SK-N-SH treated with all-trans-retinoic acid at 6 μM for 48 hours (cell line): Measurements from ENCODE around the gene NFIX.

ENCODE experiments used
- ATAC-seq: fragments of 200-7000 bp; cut with Tn5 transposase; 3 replicates; pipeline ENCODE4 v1.9.1; 2020; ENCODE audit warnings: mild to moderate bottlenecking, moderate library complexity
- ARNTL ChIP-seq: fragments of 450-650 bp; formaldehyde crosslinking; IDR thresholded peaks from 2 replicates; pipeline ENCODE4 v1.5.0; 2020; ENCODE audit warnings: low read depth, mild to moderate bottlenecking, moderate library complexity, borderline replicate concordance
- CSRNP3 ChIP-seq: fragments of 250-450 bp; sonication (Bioruptor Pico); IDR thresholded peaks from 2 replicates; pipeline ENCODE4 v1.5.1; 2021; ENCODE audit warnings: mild to moderate bottlenecking, moderate library complexity
- ESRRG ChIP-seq: fragments of 250-450 bp; sonication (Bioruptor Pico); IDR thresholded peaks from 2 replicates; pipeline ENCODE4 v1.6.1; 2021; ENCODE audit warnings: mild to moderate bottlenecking
- GLIS3 ChIP-seq: fragments of 250-450 bp; sonication (Bioruptor Pico); IDR thresholded peaks from 2 replicates; pipeline ENCODE4 v1.5.0; 2020; ENCODE audit warnings: mild to moderate bottlenecking, moderate library complexity
- OSR1 ChIP-seq: fragments of 250-450 bp; sonication (Bioruptor Pico); IDR thresholded peaks from 2 replicates; pipeline ENCODE4 v1.8.0; 2022; ENCODE audit warnings: moderate library complexity, mild to moderate bottlenecking, inconsistent platforms
- PATZ1 ChIP-seq: fragments of 250-450 bp; sonication (Bioruptor Pico); IDR thresholded peaks from 2 replicates; pipeline ENCODE4 v1.8.0; 2020; ENCODE audit warnings: mild to moderate bottlenecking, moderate library complexity, borderline replicate concordance
- POU6F1 ChIP-seq: fragments of 250-450 bp; sonication (Bioruptor Pico); IDR thresholded peaks from 2 replicates; pipeline ENCODE4 v1.8.0; 2021; ENCODE audit warnings: low read depth, mild to moderate bottlenecking, moderate library complexity, borderline replicate concordance
- PPARA ChIP-seq: fragments of 250-450 bp; sonication (Bioruptor Pico); IDR thresholded peaks from 2 replicates; pipeline ENCODE4 v1.5.0; 2020; ENCODE audit warnings: mild to moderate bottlenecking, borderline replicate concordance
- RARB ChIP-seq: fragments of 250-450 bp; sonication (Bioruptor Pico); IDR thresholded peaks from 2 replicates; pipeline ENCODE4 v1.8.0; 2021; ENCODE audit warnings: mild to moderate bottlenecking, moderate library complexity
- SNAI2 ChIP-seq: fragments of 250-450 bp; sonication (Bioruptor Pico); IDR thresholded peaks from 2 replicates; pipeline ENCODE4 v1.5.0; 2020; ENCODE audit warnings: mild to moderate bottlenecking, moderate library complexity
- TCF4 ChIP-seq: fragments of 250-450 bp; sonication (Bioruptor Pico); IDR thresholded peaks from 2 replicates; pipeline ENCODE4 v1.8.0; 2021; ENCODE audit warnings: mild to moderate bottlenecking, moderate library complexity, borderline replicate concordance
- TOX ChIP-seq: fragments of 250-450 bp; sonication (Bioruptor Pico); IDR thresholded peaks from 2 replicates; pipeline ENCODE4 v1.8.0; 2021; ENCODE audit warnings: mild to moderate bottlenecking, moderate library complexity, borderline replicate concordance
- TSHZ2 ChIP-seq: fragments of 250-450 bp; sonication (Bioruptor Pico); IDR thresholded peaks from 2 replicates; pipeline ENCODE4 v1.5.0; 2020; ENCODE audit warnings: mild to moderate bottlenecking, moderate library complexity
- ZC3H10 ChIP-seq: fragments of 250-450 bp; sonication (Bioruptor Pico); IDR thresholded peaks from 2 replicates; pipeline ENCODE4 v1.5.1; 2021; ENCODE audit warnings: mild to moderate bottlenecking, moderate library complexity
- ZFP30 ChIP-seq: fragments of 450-650 bp; formaldehyde crosslinking; IDR thresholded peaks from 2 replicates; pipeline ENCODE4 v1.5.0; 2022; ENCODE audit warnings: mild to moderate bottlenecking, moderate library complexity
- ZNF565 ChIP-seq: fragments of 450-650 bp; formaldehyde crosslinking; conservative IDR thresholded peaks from 2 replicates; pipeline ENCODE4 v1.5.0; 2020; ENCODE audit warnings: low read depth, mild to moderate bottlenecking, moderate library complexity
- ZNF8 ChIP-seq: fragments of 450-650 bp; formaldehyde crosslinking; IDR thresholded peaks from 2 replicates; pipeline ENCODE4 v1.5.0; 2020; ENCODE audit warnings: mild to moderate bottlenecking, moderate library complexity

NFIX gene

GRCh38 chr19:12984143-12984627 is 11.1 kb upstream of the NFIX start (continued):
- TF ChIP-seq TOX (CRISPR knock-in tag) = no peak

- no peak for ATAC-seq
- TF ChIP-seq PPARA (CRISPR knock-in tag) = no peak
- TF ChIP-seq TOX (CRISPR knock-in tag) = no peak
- no peak for TF ChIP-seq ZFP30 (CRISPR knock-in tag)
- TF ChIP-seq RARB (CRISPR knock-in tag) = no peak
- TF ChIP-seq CSRNP3 (CRISPR knock-in tag) = no peak
Observed at GRCh38 chr19:12984683-12985048, 10.6 kb upstream of the NFIX start.

GRCh38 chr19:12985049-12985776 is 10.1 kb upstream of the NFIX start:
- TF ChIP-seq CSRNP3 (CRISPR knock-in tag) = no peak
- TF ChIP-seq RARB (CRISPR knock-in tag) = no peak
- TF ChIP-seq TCF4 = no peak
- no peak for TF ChIP-seq ZC3H10
- no peak for TF ChIP-seq GLIS3 (CRISPR knock-in tag)
- no peak for ATAC-seq

- no peak for TF ChIP-seq SNAI2 (CRISPR knock-in tag)
- no peak for TF ChIP-seq ZNF8 (CRISPR knock-in tag)
- no peak for TF ChIP-seq RARB (CRISPR knock-in tag)
- no peak for TF ChIP-seq OSR1 (CRISPR knock-in tag)
- no peak for TF ChIP-seq ESRRG (CRISPR knock-in tag)
- no peak for TF ChIP-seq ARNTL
- no peak for TF ChIP-seq PPARA (CRISPR knock-in tag)
- no peak for TF ChIP-seq TSHZ2 (CRISPR knock-in tag)
- TF ChIP-seq POU6F1 (CRISPR knock-in tag) = no peak
Observed at GRCh38 chr19:12986726-12987125, 8.5 kb upstream of the NFIX start.

GRCh38 chr19:12987190-12987589 is 8.1 kb upstream of the NFIX start:
- ATAC-seq = no peak
- TF ChIP-seq SNAI2 (CRISPR knock-in tag) = no peak

More at GRCh38 chr19:12986726-12987125, 8.5 kb upstream of the NFIX start:
- ATAC-seq = no peak

- no peak for ATAC-seq
- TF ChIP-seq PATZ1 (CRISPR knock-in tag) (no peak), TCF4 (no peak), CSRNP3 (CRISPR knock-in tag) (no peak), ZNF565 (no peak), TOX (CRISPR knock-in tag) (no peak), TSHZ2 (CRISPR knock-in tag) (no peak)
Observed at GRCh38 chr19:12987781-12988180, 7.5 kb upstream of the NFIX start.
